AG04450 (cell line): ENCODE data around the gene TMEM132E. TPM values are rescaled to one million over a fixed set of nuclear protein-coding genes. Genes with fewer than 3 reads are reported as not detected.
A peak's percentile ranks its signal among the peaks of the same experiment; 100 is the strongest.

ENCODE experiments used
- CTCF ChIA-PET: fragments of 300-600, 350-600 bp; formaldehyde crosslinking; extraction: SDS; loops from one replicate; lab custom pipeline; 2022; ENCODE audit warnings: antibody characterized with exemption, inconsistent platforms; lab: Charles Lee
- POLR2A ChIA-PET: fragments of 350-600 bp; formaldehyde crosslinking; extraction: SDS; loops from one replicate; lab custom pipeline; 2021; ENCODE audit warnings: antibody characterized with exemption, inconsistent platforms; lab: Yijun Ruan, JAX
- DNase-seq: peaks from one replicate; pipeline ENCODE4 v3.0.0-alpha.2; 2011; ENCODE audit warnings: low read depth, low spot score
- H3K27ac ChIP-seq: one replicate; pipeline ENCODE4 v1.5.1; 2012; ENCODE audit warnings: low read depth, low read length, control low read depth
- H3K27me3 ChIP-seq: one replicate; pipeline ENCODE4 v1.6.0; 2012; ENCODE audit warnings: low read length; ENCODE audit not compliant: control insufficient read depth, insufficient read depth
- H3K4me3 ChIP-seq: 2 replicates; pipeline ENCODE4 v1.5.1; 2011; ENCODE audit warnings: mild to moderate bottlenecking, low read depth, low read length, control low read depth
- H3K9me3 ChIP-seq: 2 replicates; pipeline ENCODE4 v1.5.1; 2012; ENCODE audit warnings: low read length; ENCODE audit not compliant: control insufficient read depth, insufficient read depth
- polyA plus RNA-seq: library from polyadenylated mRNA; depleted of rRNA; stranded (reverse); fragments of >200 nt; gene quantifications from 2 replicates; pipeline ENCODE4 v1.2.3, GENCODE V29; 2011
- TF ChIP-seq, protein P1 (sequence below): IDR thresholded peaks from 2 replicates; pipeline ENCODE4 v1.5.1; 2011; ENCODE audit warnings: low read depth, low read length, control low read depth, inconsistent platforms

The TMEM132E gene
- polyA plus RNA-seq, 1 experiment = not detected

DNA sequence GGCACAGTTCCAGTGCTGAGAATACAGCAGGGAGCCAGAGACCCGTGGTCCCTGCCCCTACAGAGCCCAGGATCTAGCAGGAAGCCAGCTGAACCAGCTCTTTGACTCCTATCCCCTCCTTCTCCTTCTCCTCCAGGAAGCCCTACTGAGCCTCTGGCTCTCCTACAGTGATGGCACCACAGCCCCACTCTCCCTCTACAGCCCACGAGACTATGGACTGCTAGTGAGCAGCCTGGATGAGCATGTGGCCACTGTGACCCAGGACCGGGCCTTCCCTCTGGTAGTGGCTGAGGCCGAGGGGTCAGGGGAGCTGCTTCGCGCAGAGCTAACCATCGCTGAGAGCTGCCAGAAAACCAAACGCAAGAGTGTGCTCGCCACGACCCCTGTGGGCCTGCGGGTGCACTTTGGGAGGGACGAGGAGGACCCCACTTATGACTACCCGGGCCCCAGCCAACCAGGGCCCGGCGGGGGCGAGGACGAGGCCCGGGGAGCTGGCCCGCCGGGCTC, 57.7 kb downstream of the TMEM132E start:
- Histone ChIP-seq H3K4me3 (no peak overlapping the region), H3K9me3 (no peaks in the 10 kb centered on the region), H3K27me3 (peaks cover 2% of the 10 kb centered on the region), H3K27ac (no peak overlapping the region)
- DNase-seq = no peak
- ChIA-PET CTCF (interaction anchor here (0.6 to 1.5 kb wide), 6 partner anchors 10 to 481 kb away, joined by 3 to 4 read pairs (median 3); no protein-coding TSS in a partner anchor), POLR2A (no interaction called here)
- TF ChIP-seq, protein P1, sequence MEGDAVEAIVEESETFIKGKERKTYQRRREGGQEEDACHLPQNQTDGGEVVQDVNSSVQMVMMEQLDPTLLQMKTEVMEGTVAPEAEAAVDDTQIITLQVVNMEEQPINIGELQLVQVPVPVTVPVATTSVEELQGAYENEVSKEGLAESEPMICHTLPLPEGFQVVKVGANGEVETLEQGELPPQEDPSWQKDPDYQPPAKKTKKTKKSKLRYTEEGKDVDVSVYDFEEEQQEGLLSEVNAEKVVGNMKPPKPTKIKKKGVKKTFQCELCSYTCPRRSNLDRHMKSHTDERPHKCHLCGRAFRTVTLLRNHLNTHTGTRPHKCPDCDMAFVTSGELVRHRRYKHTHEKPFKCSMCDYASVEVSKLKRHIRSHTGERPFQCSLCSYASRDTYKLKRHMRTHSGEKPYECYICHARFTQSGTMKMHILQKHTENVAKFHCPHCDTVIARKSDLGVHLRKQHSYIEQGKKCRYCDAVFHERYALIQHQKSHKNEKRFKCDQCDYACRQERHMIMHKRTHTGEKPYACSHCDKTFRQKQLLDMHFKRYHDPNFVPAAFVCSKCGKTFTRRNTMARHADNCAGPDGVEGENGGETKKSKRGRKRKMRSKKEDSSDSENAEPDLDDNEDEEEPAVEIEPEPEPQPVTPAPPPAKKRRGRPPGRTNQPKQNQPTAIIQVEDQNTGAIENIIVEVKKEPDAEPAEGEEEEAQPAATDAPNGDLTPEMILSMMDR = no peak

DNA sequence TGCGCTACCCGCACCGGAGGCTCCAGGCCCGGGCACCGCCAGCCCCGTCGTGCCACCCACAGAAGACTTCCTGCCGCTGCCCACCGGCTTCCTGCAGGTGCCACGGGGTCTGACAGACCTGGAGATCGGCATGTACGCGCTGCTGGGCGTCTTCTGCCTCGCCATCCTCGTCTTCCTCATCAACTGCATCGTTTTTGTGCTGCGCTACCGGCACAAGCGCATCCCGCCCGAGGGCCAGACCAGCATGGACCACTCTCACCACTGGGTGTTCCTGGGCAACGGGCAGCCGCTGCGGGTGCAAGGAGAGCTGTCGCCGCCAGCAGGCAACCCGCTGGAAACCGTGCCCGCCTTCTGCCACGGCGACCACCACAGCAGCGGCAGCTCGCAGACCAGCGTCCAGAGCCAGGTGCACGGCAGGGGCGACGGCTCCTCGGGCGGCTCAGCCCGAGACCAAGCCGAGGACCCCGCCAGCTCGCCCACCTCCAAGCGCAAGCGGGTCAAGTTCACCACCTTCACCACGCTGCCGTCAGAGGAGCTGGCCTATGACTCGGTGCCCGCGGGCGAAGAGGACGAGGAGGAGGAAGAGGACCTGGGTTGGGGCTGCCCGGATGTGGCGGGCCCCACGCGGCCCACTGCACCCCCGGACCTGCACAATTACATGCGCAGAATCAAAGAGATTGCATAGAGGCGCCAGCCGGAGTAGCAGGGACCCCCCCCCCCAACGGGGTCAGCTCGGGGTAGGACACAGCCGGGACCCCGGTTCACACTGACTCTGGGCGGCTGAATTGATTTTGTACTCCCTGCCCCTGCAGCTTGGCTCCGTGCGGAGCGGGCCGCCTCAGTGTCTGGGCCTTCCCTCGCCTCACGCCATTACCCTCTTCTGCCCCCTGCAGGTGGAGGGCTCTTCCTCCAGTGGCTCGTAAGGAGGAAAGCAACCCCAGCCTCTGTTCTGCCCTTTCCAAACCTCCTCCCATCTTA, 58.5 kb downstream of the TMEM132E start:
- H3K9me3 ChIP-seq = no peaks in the 10 kb centered on the region
- ChIA-PET POLR2A (no interaction called here), CTCF (interaction anchor here (0.6 to 1.5 kb wide), 11 partner anchors 10 to 697 kb away, joined by 3 to 5 read pairs (median 3); no protein-coding TSS in a partner anchor)
- TF ChIP-seq, protein P1 = peak; percentile 79
- peak; percentile 18 for DNase-seq
- no peak overlapping the region for H3K27ac ChIP-seq
- H3K4me3 ChIP-seq = no peak overlapping the region
- H3K27me3 ChIP-seq = peaks cover 2% of the 10 kb centered on the region

DNA sequence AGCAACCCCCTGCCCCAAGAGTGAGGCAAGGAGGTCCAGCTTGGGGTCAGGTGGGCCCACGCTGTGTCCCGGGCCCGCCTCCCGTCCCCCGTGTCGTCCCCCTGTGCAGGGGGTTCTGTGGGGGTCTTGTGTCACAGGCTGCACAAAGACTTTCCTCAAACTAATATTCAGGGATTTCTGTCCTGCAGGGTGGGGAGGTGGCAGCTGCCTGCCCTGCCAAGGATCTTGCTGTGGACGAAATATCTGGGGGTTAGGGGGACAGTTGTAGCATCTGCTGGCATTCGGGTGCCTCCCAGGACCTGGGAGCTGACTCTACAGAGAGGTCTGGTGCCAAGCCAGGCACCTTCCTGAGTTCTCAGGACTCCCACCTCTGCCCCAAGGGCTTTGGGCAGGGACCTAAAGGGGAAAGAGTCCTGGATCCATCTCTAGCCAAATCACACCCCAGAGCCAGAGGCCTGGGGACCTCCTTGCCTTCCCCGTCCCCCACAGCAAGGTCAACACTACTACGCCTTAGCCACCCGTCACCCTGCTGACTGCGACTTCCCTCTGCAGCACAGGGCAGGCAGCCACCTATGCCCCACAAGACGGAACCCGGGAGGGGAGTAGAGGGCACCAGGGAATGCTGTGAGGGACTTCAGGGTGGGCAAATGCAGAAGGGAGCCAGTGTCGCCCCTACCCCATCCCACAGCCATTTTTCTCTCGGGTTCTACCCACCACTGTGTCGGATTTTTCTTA, 59.3 kb downstream of the TMEM132E start:
- POLR2A ChIA-PET = no interaction called here
- CTCF ChIA-PET = interaction anchor here (0.7 to 1.5 kb wide), 5 partner anchors 78 to 696 kb away, joined by 3 to 5 read pairs (median 4); no protein-coding TSS in a partner anchor
- Histone ChIP-seq H3K4me3 (no peak overlapping the region), H3K27ac (no peak overlapping the region), H3K27me3 (peaks cover 2% of the 10 kb centered on the region), H3K9me3 (no peaks in the 10 kb centered on the region)
- TF ChIP-seq, protein P1 = no peak
- DNase-seq = no peak

DNA sequence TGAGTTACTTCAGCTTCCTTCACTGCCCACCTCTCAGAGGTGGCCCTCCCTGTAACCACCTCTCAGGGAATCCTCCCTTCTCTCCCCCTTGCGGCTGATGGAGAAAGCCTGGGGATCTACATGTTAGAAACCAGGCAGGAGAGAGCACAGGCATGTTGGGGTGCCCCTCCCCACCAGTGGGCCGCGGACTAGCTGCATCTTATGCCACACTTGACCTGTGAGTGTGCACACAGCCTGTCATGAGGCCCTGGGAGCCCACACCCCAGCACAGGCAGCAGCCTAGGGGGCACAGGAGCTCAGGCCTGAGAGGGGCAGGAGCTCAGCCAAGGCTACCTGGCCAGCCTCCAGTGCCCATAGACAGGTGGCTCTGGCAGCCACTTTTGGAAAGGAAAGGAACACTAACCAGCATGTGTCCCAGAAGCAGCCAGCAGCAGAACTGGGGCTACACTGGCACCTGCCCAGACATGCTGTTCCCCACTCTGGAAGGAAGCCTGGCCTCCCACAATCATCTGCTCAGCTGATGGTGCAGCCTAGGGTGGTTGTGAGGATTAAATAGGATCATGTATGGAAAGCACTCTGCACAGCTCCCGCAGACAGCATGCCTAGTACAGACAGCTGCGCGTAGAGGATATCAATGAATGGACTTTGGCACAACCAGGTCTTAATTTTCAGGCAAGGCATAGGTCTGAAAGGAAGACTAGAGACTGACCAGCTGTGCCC, 60.5 kb downstream of the TMEM132E start:
- CTCF ChIA-PET = interaction anchor here (0.6 kb wide), 1 partner anchor 106 kb away, joined by 6 read pairs; no protein-coding TSS in a partner anchor
- TF ChIP-seq, protein P1 = no peak
- Histone ChIP-seq H3K27ac (no peak overlapping the region), H3K27me3 (peaks cover 2% of the 10 kb centered on the region), H3K9me3 (no peaks in the 10 kb centered on the region), H3K4me3 (no peak overlapping the region)
- no peak for DNase-seq
- POLR2A ChIA-PET = no interaction called here
